ENCODE results near the gene CAMK2N1. TPM values are rescaled to one million over a fixed set of nuclear protein-coding genes. Genes with fewer than 3 reads are reported as not detected.

The CAMK2N1 gene
- total RNA-seq, 2 donors from 2014 or later, result 12.3 to 22.9 TPM

- intact Hi-C loops (cut with DNase I), result no loop called here
Measured at GRCh38 chr1:20483098-20483832, 2.7 kb downstream of the CAMK2N1 start.

GRCh38 chr1:20481643-20482498, 4.1 kb downstream of the CAMK2N1 start:
- intact Hi-C loops (cut with DNase I), result no loop called here
- DNase-seq (ENCODE audit: low spot score), result peak; percentile 65

More at GRCh38 chr1:20483098-20483832, 2.7 kb downstream of the CAMK2N1 start:
- DNase-seq (ENCODE audit: low spot score), result no peak

- intact Hi-C loops (cut with DNase I), result no loop called here
- DNase-seq (ENCODE audit: low spot score), result peak; percentile 67
Measured at GRCh38 chr1:20480951-20481617, 4.9 kb downstream of the CAMK2N1 start.

GRCh38 chr1:20480243-20480944, 5.6 kb downstream of the CAMK2N1 start:
- peak; percentile 48 for DNase-seq (ENCODE audit: low spot score)
- intact Hi-C loops (cut with DNase I), result no loop called here

GRCh38 chr1:20479840-20480239, 6.2 kb downstream of the CAMK2N1 start:
- intact Hi-C loops (cut with DNase I), result no loop called here
- no peak for DNase-seq (ENCODE audit: low spot score)

GRCh38 chr1:20478057-20478635, 7.9 kb downstream of the CAMK2N1 start:
- peak; percentile 26 for DNase-seq (ENCODE audit: low spot score)
- intact Hi-C loops (cut with DNase I), result no loop called here

- intact Hi-C loops (cut with DNase I), result no loop called here
- no peak for DNase-seq (ENCODE audit: low spot score)
Measured at GRCh38 chr1:20477348-20478056, 8.5 kb downstream of the CAMK2N1 start.

- intact Hi-C loops (cut with DNase I), result no loop called here
- no peak for DNase-seq (ENCODE audit: low spot score)
Measured at GRCh38 chr1:20476265-20477038, 9.6 kb downstream of the CAMK2N1 start.

- intact Hi-C loops (cut with DNase I), result no loop called here
- DNase-seq (ENCODE audit: low spot score), result no peak
Measured at GRCh38 chr1:20474996-20475395, 11.0 kb downstream of the CAMK2N1 start.

GRCh38 chr1:20474333-20474975, 11.6 kb downstream of the CAMK2N1 start:
- no peak for DNase-seq (ENCODE audit: low spot score)
- intact Hi-C loops (cut with DNase I), result no loop called here

- intact Hi-C loops (cut with DNase I), result no loop called here
- DNase-seq (ENCODE audit: low spot score), result no peak
Measured at GRCh38 chr1:20473894-20474293, 12.1 kb downstream of the CAMK2N1 start.

- no peak for DNase-seq (ENCODE audit: low spot score)
- intact Hi-C loops (cut with DNase I), result no loop called here
Measured at GRCh38 chr1:20472860-20473711, 12.9 kb downstream of the CAMK2N1 start.

- intact Hi-C loops (cut with DNase I), result no loop called here
- DNase-seq (ENCODE audit: low spot score), result no peak
Measured at GRCh38 chr1:20472121-20472520, 13.9 kb downstream of the CAMK2N1 start.

- intact Hi-C loops (cut with DNase I), result no loop called here
- peak; percentile 4 for DNase-seq (ENCODE audit: low spot score)
Measured at GRCh38 chr1:20470194-20470593, 15.8 kb downstream of the CAMK2N1 start.

- intact Hi-C loops (cut with DNase I), result no loop called here
- DNase-seq (ENCODE audit: low spot score), result peak; percentile 7
Measured at GRCh38 chr1:20469406-20470076, 16.5 kb downstream of the CAMK2N1 start.

GRCh38 chr1:20466273-20466672, 19.7 kb downstream of the CAMK2N1 start:
- intact Hi-C loops (cut with DNase I), result no loop called here

More at GRCh38 chr1:20466273-20466672, 19.7 kb downstream of the CAMK2N1 start:
- DNase-seq (ENCODE audit: low spot score), result peak; percentile 65

Measured in posterior vena cava (tissue), 2 donors.